MM.1S (cell line): ENCODE data around the gene COG5.

Experiments
- DNase-seq: peaks from one replicate; pipeline ENCODE4 v3.0.0-alpha.2; 2015
- H2AFZ ChIP-seq: fragments of 300-600 bp; sonication (generic); 2 replicates; pipeline ENCODE4 v1.6.0; 2016; ENCODE audit warnings: antibody characterized with exemption, low read length
- H3F3A ChIP-seq: fragments of 300-600 bp; sonication (generic); 2 replicates; pipeline ENCODE4 v1.6.1; 2016; ENCODE audit warnings: mild to moderate bottlenecking, antibody characterized with exemption, low read length, moderate library complexity, mixed read lengths; ENCODE audit not compliant: insufficient read depth
- H3K27ac ChIP-seq: fragments of 300-600 bp; sonication (generic); 2 replicates; pipeline ENCODE4 v1.5.1; 2016; ENCODE audit warnings: mild to moderate bottlenecking, low read length
- H3K27me3 ChIP-seq: fragments of 300-600 bp; sonication (generic); replicated peaks from 2 replicates; pipeline ENCODE4 v1.6.0; 2016; ENCODE audit warnings: low read length; ENCODE audit not compliant: insufficient read depth
- H3K36me3 ChIP-seq: fragments of 300-600 bp; sonication (generic); replicated peaks from 2 replicates; pipeline ENCODE4 v1.6.1; 2016; ENCODE audit warnings: mild to moderate bottlenecking, low read length, mixed read lengths; ENCODE audit not compliant: insufficient read depth
- H3K4me1 ChIP-seq: fragments of 300-600 bp; sonication (generic); 2 replicates; pipeline ENCODE4 v1.6.1; 2016; ENCODE audit warnings: low read length, mixed read lengths
- H3K4me2 ChIP-seq: fragments of 300-600 bp; sonication (generic); 2 replicates; pipeline ENCODE4 v1.6.0; 2016; ENCODE audit warnings: low read depth, low read length
- H3K4me3 ChIP-seq: fragments of 300-600 bp; sonication (generic); 2 replicates; pipeline ENCODE4 v1.5.1; 2016; ENCODE audit warnings: low read length, mixed read lengths
- H3K79me2 ChIP-seq: fragments of 300-600 bp; sonication (generic); 2 replicates; pipeline ENCODE4 v1.6.1; 2016; ENCODE audit warnings: mixed run types, low read length, mixed read lengths
- H3K9ac ChIP-seq: fragments of 300-600 bp; sonication (generic); 2 replicates; pipeline ENCODE4 v1.6.1; 2016; ENCODE audit warnings: low read length, mixed read lengths
- H3K9me2 ChIP-seq: fragments of 300-600 bp; sonication (generic); replicated peaks from 2 replicates; pipeline ENCODE4 v1.6.1; 2016; ENCODE audit warnings: mild to moderate bottlenecking, low read length, mixed read lengths; ENCODE audit not compliant: insufficient read depth
- H3K9me3 ChIP-seq: fragments of 300-600 bp; sonication (generic); replicated peaks from 2 replicates; pipeline ENCODE4 v1.6.1; 2016; ENCODE audit warnings: mild to moderate bottlenecking, low read length, mixed read lengths; ENCODE audit not compliant: insufficient read depth
- H4K20me1 ChIP-seq: fragments of 300-600 bp; sonication (generic); 2 replicates; pipeline ENCODE4 v1.6.1; 2016; ENCODE audit warnings: mild to moderate bottlenecking, low read length, moderate library complexity, mixed read lengths; ENCODE audit not compliant: insufficient read depth
- EZH2 ChIP-seq: fragments of 300-600 bp; sonication (generic); optimal IDR thresholded peaks from 2 replicates; pipeline ENCODE3; 2017; ENCODE audit warnings: low read depth, mild to moderate bottlenecking, antibody characterized with exemption, low read length, mixed read lengths
- EZH2phosphoT487 ChIP-seq: fragments of 300-600 bp; sonication (generic); IDR thresholded peaks from 2 replicates; pipeline ENCODE4 v1.6.1; 2018; ENCODE audit warnings: antibody characterized with exemption, low read length
- TF ChIP-seq, protein P1 (sequence below): fragments of 300-600 bp; sonication (generic); IDR thresholded peaks from 2 replicates; pipeline ENCODE4 v1.5.1; 2016; ENCODE audit warnings: antibody characterized with exemption, low read length, mixed read lengths

COG5 gene

DNA sequence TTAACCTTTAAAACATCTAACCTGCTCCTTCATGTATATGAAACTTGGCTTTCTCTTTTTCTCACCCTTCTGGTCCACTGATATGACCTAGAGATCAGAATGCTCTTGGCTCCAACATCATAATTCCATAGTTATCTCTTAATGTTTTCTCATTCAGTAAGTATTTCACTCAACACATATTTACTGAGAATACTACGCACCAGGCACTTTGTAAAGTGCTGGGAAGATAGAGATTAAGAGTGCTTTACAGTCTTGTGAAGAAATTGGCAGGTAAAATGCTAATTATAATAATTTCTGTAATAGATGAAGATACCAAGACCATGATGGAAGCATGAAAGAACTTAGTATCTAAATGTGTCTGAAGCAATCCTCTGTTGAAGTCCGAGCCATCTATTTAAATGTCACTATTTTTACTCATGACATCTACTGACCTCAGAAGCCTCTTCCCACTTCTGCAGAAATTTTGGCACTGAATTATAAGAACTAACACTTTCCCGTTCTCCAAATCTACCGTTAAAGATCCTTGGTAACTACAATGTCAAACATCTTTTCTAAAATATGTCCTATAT lies 278.7 kb downstream of the COG5 start:
- Histone ChIP-seq H3K27me3 (no peaks in the 10 kb centered on the region), H3K9me3 (no peaks in the 10 kb centered on the region), H3K79me2 (no peaks in the 10 kb centered on the region), H3K36me3 (no peaks in the 10 kb centered on the region), H3K4me1 (no peaks in the 10 kb centered on the region), H3K9me2 (no peaks in the 10 kb centered on the region), H3K4me3 (no peak overlapping the region), H3F3A (no peaks in the 10 kb centered on the region), H3K27ac (no peak overlapping the region), H3K9ac (no peak overlapping the region), H4K20me1 (no peaks in the 10 kb centered on the region), H2AFZ (no peak overlapping the region), H3K4me2 (no peak overlapping the region)
- TF ChIP-seq EZH2phosphoT487: no peak
- no peak for TF ChIP-seq EZH2
- no peak for DNase-seq

DNA sequence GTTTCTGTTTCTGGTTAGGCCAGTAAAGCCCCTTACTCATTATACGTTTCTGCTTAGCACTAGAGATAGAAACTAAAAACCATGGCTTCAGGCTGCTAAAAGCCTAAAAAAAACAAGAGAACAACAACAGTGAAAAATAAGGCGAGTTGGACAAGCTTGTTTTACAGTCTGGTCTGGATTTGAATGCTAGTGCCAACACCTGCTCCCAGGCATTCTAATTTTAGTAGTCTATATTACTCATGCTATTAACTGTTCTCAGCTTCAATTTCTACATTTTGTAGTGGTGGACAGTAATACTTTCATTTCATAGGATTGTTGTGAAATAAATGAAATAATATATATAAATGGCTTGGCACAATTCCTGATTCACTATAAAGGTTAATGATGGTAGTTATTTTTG lies 286.4 kb downstream of the COG5 start:
- Histone ChIP-seq H3K9me2 (no peaks in the 10 kb centered on the region), H3K4me3 (no peak overlapping the region), H3K36me3 (no peaks in the 10 kb centered on the region), H3K27me3 (no peaks in the 10 kb centered on the region), H3K9me3 (no peaks in the 10 kb centered on the region), H3K4me1 (no peaks in the 10 kb centered on the region), H3K9ac (no peak overlapping the region), H3K27ac (no peak overlapping the region), H3K4me2 (no peak overlapping the region), H4K20me1 (no peaks in the 10 kb centered on the region), H3F3A (no peaks in the 10 kb centered on the region), H2AFZ (no peak overlapping the region), H3K79me2 (no peaks in the 10 kb centered on the region)
- no peak for DNase-seq
- TF ChIP-seq, protein P1, sequence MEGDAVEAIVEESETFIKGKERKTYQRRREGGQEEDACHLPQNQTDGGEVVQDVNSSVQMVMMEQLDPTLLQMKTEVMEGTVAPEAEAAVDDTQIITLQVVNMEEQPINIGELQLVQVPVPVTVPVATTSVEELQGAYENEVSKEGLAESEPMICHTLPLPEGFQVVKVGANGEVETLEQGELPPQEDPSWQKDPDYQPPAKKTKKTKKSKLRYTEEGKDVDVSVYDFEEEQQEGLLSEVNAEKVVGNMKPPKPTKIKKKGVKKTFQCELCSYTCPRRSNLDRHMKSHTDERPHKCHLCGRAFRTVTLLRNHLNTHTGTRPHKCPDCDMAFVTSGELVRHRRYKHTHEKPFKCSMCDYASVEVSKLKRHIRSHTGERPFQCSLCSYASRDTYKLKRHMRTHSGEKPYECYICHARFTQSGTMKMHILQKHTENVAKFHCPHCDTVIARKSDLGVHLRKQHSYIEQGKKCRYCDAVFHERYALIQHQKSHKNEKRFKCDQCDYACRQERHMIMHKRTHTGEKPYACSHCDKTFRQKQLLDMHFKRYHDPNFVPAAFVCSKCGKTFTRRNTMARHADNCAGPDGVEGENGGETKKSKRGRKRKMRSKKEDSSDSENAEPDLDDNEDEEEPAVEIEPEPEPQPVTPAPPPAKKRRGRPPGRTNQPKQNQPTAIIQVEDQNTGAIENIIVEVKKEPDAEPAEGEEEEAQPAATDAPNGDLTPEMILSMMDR: no peak
- TF ChIP-seq EZH2phosphoT487: no peak
- no peak for TF ChIP-seq EZH2

DNA sequence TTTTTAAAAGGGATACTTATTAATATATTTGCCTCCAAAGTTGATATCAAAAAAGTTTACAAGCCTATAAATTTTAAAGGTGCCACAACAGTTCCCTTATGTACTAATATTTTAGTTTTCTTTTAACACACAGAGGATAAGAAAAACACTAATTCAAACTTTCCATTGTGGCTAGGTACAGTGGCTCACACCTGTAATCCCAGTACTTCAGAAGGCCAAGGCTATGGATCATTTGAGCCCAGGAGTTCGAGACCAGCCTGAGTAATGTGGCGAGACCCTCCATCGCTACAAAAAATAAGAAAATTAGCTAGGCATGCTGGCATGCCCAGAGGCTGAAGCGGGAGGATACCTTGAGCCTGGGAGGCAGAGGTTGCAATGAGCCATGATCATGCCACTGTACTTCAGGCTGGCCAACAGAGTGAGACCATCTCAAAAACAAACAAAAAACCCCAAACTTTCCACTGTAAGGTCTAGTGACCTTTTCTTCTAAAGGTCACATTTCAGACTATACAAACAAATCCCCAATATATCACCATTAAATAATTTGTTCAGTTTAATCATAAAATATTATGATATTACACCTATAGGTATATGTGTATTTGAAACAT lies 287.4 kb downstream of the COG5 start:
- Histone ChIP-seq H3K9ac (no peak overlapping the region), H3K27ac (no peak overlapping the region), H4K20me1 (no peaks in the 10 kb centered on the region), H3K27me3 (no peaks in the 10 kb centered on the region), H3K79me2 (no peaks in the 10 kb centered on the region), H3K9me2 (no peaks in the 10 kb centered on the region), H3K4me3 (no peak overlapping the region), H3K4me1 (no peaks in the 10 kb centered on the region), H2AFZ (no peak overlapping the region), H3K9me3 (no peaks in the 10 kb centered on the region), H3K36me3 (no peaks in the 10 kb centered on the region), H3F3A (no peaks in the 10 kb centered on the region), H3K4me2 (no peak overlapping the region)
- no peak for DNase-seq
- no peak for TF ChIP-seq EZH2phosphoT487
- TF ChIP-seq, protein P1: no peak
- TF ChIP-seq EZH2: no peak

DNA sequence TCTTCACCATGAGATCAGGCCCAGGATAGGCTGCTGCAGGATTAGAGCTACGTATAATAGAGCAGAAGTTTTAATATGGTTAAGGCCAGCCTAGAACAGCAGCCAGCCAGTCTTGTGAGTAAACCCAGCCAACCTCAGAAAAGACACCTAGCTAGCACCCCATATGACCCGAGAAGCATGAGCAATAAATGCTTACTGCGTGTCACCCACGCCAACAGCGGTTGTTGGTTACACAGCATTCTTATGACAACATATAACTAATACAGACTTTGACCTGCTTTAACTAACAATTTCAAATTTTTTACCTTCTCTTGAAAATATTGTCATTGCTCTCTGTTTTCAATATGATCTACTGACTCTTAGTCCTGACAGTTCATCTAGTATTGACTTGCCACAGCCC lies 289.2 kb downstream of the COG5 start:
- Histone ChIP-seq H3K79me2 (no peaks in the 10 kb centered on the region), H3K9ac (no peak overlapping the region), H4K20me1 (no peaks in the 10 kb centered on the region), H3K9me2 (no peaks in the 10 kb centered on the region), H3K36me3 (no peaks in the 10 kb centered on the region), H3K4me1 (no peaks in the 10 kb centered on the region), H3K4me2 (no peak overlapping the region), H3K27me3 (no peaks in the 10 kb centered on the region), H3K4me3 (no peak overlapping the region), H2AFZ (no peak overlapping the region), H3K9me3 (no peaks in the 10 kb centered on the region), H3K27ac (no peak overlapping the region), H3F3A (no peaks in the 10 kb centered on the region)
- DNase-seq: no peak
- no peak for TF ChIP-seq EZH2phosphoT487
